ENCODE data around the gene MTF1. TPM values are rescaled to one million over a fixed set of nuclear protein-coding genes. Genes with fewer than 3 reads are reported as not detected.
A peak's percentile ranks its signal among the peaks of the same experiment; 100 is the strongest.

The MTF1 gene
- total RNA-seq, 5 donors from 2014 or later (not counting 1 experiment from before 2014, with no cell fraction given): 23.6 to 29.9 (median 24.9) TPM

- peak in 2 of 4 experiments; percentile 27 to 29 for ATAC-seq (replicated peaks in 1 of 4)
Measured at GRCh38 chr1:37851782-37852210, 7.6 kb downstream of the MTF1 start.

GRCh38 chr1:37851262-37851661 lies 8.1 kb downstream of the MTF1 start:
- no peaks in the 10 kb centered on the region for H3K9me3 ChIP-seq
- no peak overlapping the region for H3K4me3 Mint-ChIP-seq
- H3K27ac Mint-ChIP-seq: no peak overlapping the region
- H3K4me1 Mint-ChIP-seq: peaks cover 28 to 53% (median 50%) of the 10 kb centered on the region in 3 donors
- DNase-seq: no peak
- peaks cover 0 to 27% of the 10 kb centered on the region in 2 donors for H3K36me3 ChIP-seq (ENCODE audit: control insufficient read depth in 2 of 2, extremely low read depth in 1 of 2, insufficient read depth in 1 of 2, low read length in 1 of 2)
- H3K27ac ChIP-seq (ENCODE audit: low read length): peak overlapping the region; percentile 10
- peaks cover 6 to 26% of the 10 kb centered on the region in 2 experiments for H3K4me1 ChIP-seq (ENCODE audit: control insufficient read depth in 1 of 2, extremely low read depth in 1 of 2, insufficient read depth in 2 of 2, low read length in 2 of 2)
- peaks cover 25% of the 10 kb centered on the region for H3K36me3 Mint-ChIP-seq
- H3K27me3 ChIP-seq (replicated peaks in 1 of 2; ENCODE audit: control insufficient read depth in 2 of 2, extremely low read depth in 1 of 2, insufficient read depth in 2 of 2, low read length in 1 of 2): no peaks in the 10 kb centered on the region
- no peak overlapping the region for H3K4me3 ChIP-seq (ENCODE audit: control insufficient read depth in 1 of 2, extremely low read depth in 1 of 2, low read length in 1 of 2)
- POLR2A ChIA-PET: interaction anchor here (0.5 to 0.6 kb wide), 5 partner anchors 15 to 1109 kb away, joined by 4 to 6 read pairs (median 4); no protein-coding TSS in a partner anchor
- H3K9me3 Mint-ChIP-seq: no peaks in the 10 kb centered on the region
- no peaks in the 10 kb centered on the region for H3K27me3 Mint-ChIP-seq
- CTCF ChIA-PET: interaction anchor here (1.1 to 1.8 kb wide), 3 partner anchors 8 to 16 kb away, joined by 4 read pairs; partner anchors contain the start of gene MTF1 (in 1 of the 2)
- ATAC-seq (replicated peaks in 1 of 4): no peak

More at GRCh38 chr1:37851782-37852210, 7.6 kb downstream of the MTF1 start:
- DNase-seq: peak in 1 of 35 experiments; percentile 10
- H3K27ac ChIP-seq (ENCODE audit: low read length): no peak overlapping the region
- no peaks in the 10 kb centered on the region for H3K27me3 Mint-ChIP-seq
- no peaks in the 10 kb centered on the region for H3K9me3 ChIP-seq
- H3K4me3 Mint-ChIP-seq: no peak overlapping the region
- H3K4me1 ChIP-seq (ENCODE audit: control insufficient read depth in 1 of 2, extremely low read depth in 1 of 2, insufficient read depth in 2 of 2, low read length in 2 of 2): peaks cover 6 to 25% of the 10 kb centered on the region in 2 experiments
- WGBS (ENCODE audit: insufficient coverage): 58% methylated on average over 2 of the region's 2 CpGs
- H3K9me3 Mint-ChIP-seq: no peaks in the 10 kb centered on the region
- CTCF ChIA-PET: interaction anchor here in 1 of 2 donors (1.3 kb wide), 1 partner anchor 16 kb away, joined by 4 read pairs; no protein-coding TSS in a partner anchor
- H3K4me3 ChIP-seq (ENCODE audit: control insufficient read depth in 1 of 2, extremely low read depth in 1 of 2, low read length in 1 of 2): no peak overlapping the region
- H3K27ac Mint-ChIP-seq: no peak overlapping the region
- no peaks in the 10 kb centered on the region for H3K27me3 ChIP-seq (replicated peaks in 1 of 2; ENCODE audit: control insufficient read depth in 2 of 2, extremely low read depth in 1 of 2, insufficient read depth in 2 of 2, low read length in 1 of 2)
- H3K36me3 Mint-ChIP-seq: peaks cover 26% of the 10 kb centered on the region
- peaks cover 1 to 29% of the 10 kb centered on the region in 2 donors for H3K36me3 ChIP-seq (ENCODE audit: control insufficient read depth in 2 of 2, extremely low read depth in 1 of 2, insufficient read depth in 1 of 2, low read length in 1 of 2)
- POLR2A ChIA-PET: interaction anchor here (0.5 to 0.6 kb wide), 4 partner anchors 16 to 1108 kb away, joined by 4 to 6 read pairs (median 4); no protein-coding TSS in a partner anchor
- H3K4me1 Mint-ChIP-seq: peaks cover 22 to 50% (median 48%) of the 10 kb centered on the region in 3 donors

- Histone ChIP-seq H3K27ac (ENCODE audit: low read length) (no peak overlapping the region), H3K36me3 (ENCODE audit: control insufficient read depth in 2 of 2, extremely low read depth in 1 of 2, insufficient read depth in 1 of 2, low read length in 1 of 2) (peaks cover 0 to 27% of the 10 kb centered on the region in 2 donors), H3K4me3 (ENCODE audit: control insufficient read depth in 1 of 2, extremely low read depth in 1 of 2, low read length in 1 of 2) (no peak overlapping the region), H3K9me3 (no peaks in the 10 kb centered on the region), H3K27me3 (replicated peaks in 1 of 2; ENCODE audit: control insufficient read depth in 2 of 2, extremely low read depth in 1 of 2, insufficient read depth in 2 of 2, low read length in 1 of 2) (no peaks in the 10 kb centered on the region), H3K4me1 (ENCODE audit: control insufficient read depth in 1 of 2, extremely low read depth in 1 of 2, insufficient read depth in 2 of 2, low read length in 2 of 2) (peaks cover 6 to 20% of the 10 kb centered on the region in 2 experiments)
- POLR2A ChIA-PET: interaction anchor here (0.5 to 0.6 kb wide), 3 partner anchors 22 to 52 kb away, joined by 3 to 6 read pairs (median 5); no protein-coding TSS in a partner anchor
- Mint-ChIP-seq H3K27me3 (no peaks in the 10 kb centered on the region), H3K4me3 (no peak overlapping the region), H3K36me3 (peaks cover 25% of the 10 kb centered on the region), H3K27ac (no peak overlapping the region), H3K4me1 (peaks cover 29 to 59% (median 53%) of the 10 kb centered on the region in 3 donors), H3K9me3 (no peaks in the 10 kb centered on the region)
- DNase-seq (no peak), ATAC-seq (replicated peaks in 1 of 4) (no peak)
- CTCF ChIA-PET: interaction anchor here (0.6 to 1.8 kb wide), 5 partner anchors 9 to 1711 kb away, joined by 3 to 4 read pairs (median 4); partner anchors contain the start of gene MTF1 (in 1 of the 2)
- WGBS (ENCODE audit: insufficient coverage): no CpG with 5 or more reads among the region's 6 CpGs
Measured at GRCh38 chr1:37850352-37850955, 8.9 kb downstream of the MTF1 start.

GRCh38 chr1:37849480-37849879 lies 9.9 kb downstream of the MTF1 start:
- no peaks in the 10 kb centered on the region for H3K9me3 ChIP-seq
- no CpG with 5 or more reads among the region's 3 CpGs for WGBS (ENCODE audit: insufficient coverage)
- POLR2A ChIA-PET: no interaction called here

GRCh38 chr1:37846647-37847339 lies 12.6 kb downstream of the MTF1 start:
- Mint-ChIP-seq H3K9me3 (no peaks in the 10 kb centered on the region), H3K36me3 (peaks cover 20% of the 10 kb centered on the region), H3K27ac (peak overlapping the region; percentile 33 to 45), H3K4me1 (peaks cover 29 to 47% (median 40%) of the 10 kb centered on the region in 3 donors), H3K27me3 (no peaks in the 10 kb centered on the region), H3K4me3 (peak overlapping the region; percentile 25 to 53 (median 39))
- Histone ChIP-seq H3K4me3 (ENCODE audit: control insufficient read depth in 1 of 2, extremely low read depth in 1 of 2, low read length in 1 of 2) (no peak overlapping the region), H3K4me1 (ENCODE audit: control insufficient read depth in 1 of 2, extremely low read depth in 1 of 2, insufficient read depth in 2 of 2, low read length in 2 of 2) (peaks cover 6 to 11% of the 10 kb centered on the region in 2 experiments), H3K27ac (ENCODE audit: low read length) (no peak overlapping the region), H3K36me3 (ENCODE audit: control insufficient read depth in 2 of 2, extremely low read depth in 1 of 2, insufficient read depth in 1 of 2, low read length in 1 of 2) (peaks cover 0 to 21% of the 10 kb centered on the region in 2 donors), H3K9me3 (no peaks in the 10 kb centered on the region), H3K27me3 (replicated peaks in 1 of 2; ENCODE audit: control insufficient read depth in 2 of 2, extremely low read depth in 1 of 2, insufficient read depth in 2 of 2, low read length in 1 of 2) (no peaks in the 10 kb centered on the region)
- DNase-seq (no peak), ATAC-seq (replicated peaks in 1 of 4) (no peak)
- ChIA-PET CTCF (interaction anchor here in 1 of 2 donors (0.6 kb wide), 1 partner anchor 15 kb away, joined by 5 read pairs; no protein-coding TSS in a partner anchor), POLR2A (interaction anchor here (0.6 kb wide), 2 partner anchors 349 to 927 kb away, joined by 3 to 6 read pairs; no protein-coding TSS in a partner anchor)
- WGBS (ENCODE audit: insufficient coverage): 47% methylated on average over 3 of the region's 4 CpGs

More at GRCh38 chr1:37849480-37849879, 9.9 kb downstream of the MTF1 start:
- DNase-seq (no peak), ATAC-seq (replicated peaks in 1 of 4) (no peak)
- H3K27ac ChIP-seq (ENCODE audit: low read length): no peak overlapping the region
- H3K9me3 Mint-ChIP-seq: no peaks in the 10 kb centered on the region
- H3K4me3 Mint-ChIP-seq: no peak overlapping the region
- H3K4me1 ChIP-seq (ENCODE audit: control insufficient read depth in 1 of 2, extremely low read depth in 1 of 2, insufficient read depth in 2 of 2, low read length in 2 of 2): peaks cover 6 to 17% of the 10 kb centered on the region in 2 experiments
- CTCF ChIA-PET: interaction anchor here in 1 of 2 donors (1.8 kb wide), 1 partner anchor 10 kb away, joined by 4 read pairs; the partner anchor contains the start of gene MTF1
- H3K36me3 ChIP-seq (ENCODE audit: control insufficient read depth in 2 of 2, extremely low read depth in 1 of 2, insufficient read depth in 1 of 2, low read length in 1 of 2): peaks cover 0 to 23% of the 10 kb centered on the region in 2 donors
- H3K36me3 Mint-ChIP-seq: peaks cover 24% of the 10 kb centered on the region
- no peak overlapping the region for H3K4me3 ChIP-seq (ENCODE audit: control insufficient read depth in 1 of 2, extremely low read depth in 1 of 2, low read length in 1 of 2)
- no peaks in the 10 kb centered on the region for H3K27me3 ChIP-seq (replicated peaks in 1 of 2; ENCODE audit: control insufficient read depth in 2 of 2, extremely low read depth in 1 of 2, insufficient read depth in 2 of 2, low read length in 1 of 2)
- peaks cover 26 to 57% (median 54%) of the 10 kb centered on the region in 3 donors for H3K4me1 Mint-ChIP-seq
- H3K27me3 Mint-ChIP-seq: no peaks in the 10 kb centered on the region
- H3K27ac Mint-ChIP-seq: no peak overlapping the region

GRCh38 chr1:37845786-37846185 lies 13.6 kb downstream of the MTF1 start:
- POLR2A ChIA-PET: no interaction called here
- CTCF ChIA-PET: interaction anchor here in 1 of 2 donors (0.7 kb wide), 1 partner anchor 243 kb away, joined by 6 read pairs; no protein-coding TSS in a partner anchor
- Mint-ChIP-seq H3K4me1 (peaks cover 29 to 47% (median 40%) of the 10 kb centered on the region in 3 donors), H3K27me3 (no peaks in the 10 kb centered on the region), H3K4me3 (peak overlapping the region in 1 of 3 donors; percentile 53), H3K36me3 (peaks cover 20% of the 10 kb centered on the region), H3K9me3 (no peaks in the 10 kb centered on the region), H3K27ac (no peak overlapping the region)
- H3K4me1 ChIP-seq (ENCODE audit: control insufficient read depth in 1 of 2, extremely low read depth in 1 of 2, insufficient read depth in 2 of 2, low read length in 2 of 2): peaks cover 0 to 10% of the 10 kb centered on the region in 2 experiments
- no CpG with 5 or more reads among the region's 3 CpGs for WGBS (ENCODE audit: insufficient coverage)
- DNase-seq (no peak), ATAC-seq (replicated peaks in 1 of 4) (no peak)
- peaks cover 0 to 19% of the 10 kb centered on the region in 2 donors for H3K36me3 ChIP-seq (ENCODE audit: control insufficient read depth in 2 of 2, extremely low read depth in 1 of 2, insufficient read depth in 1 of 2, low read length in 1 of 2)
- no peak overlapping the region for H3K27ac ChIP-seq (ENCODE audit: low read length)
- no peak overlapping the region for H3K4me3 ChIP-seq (ENCODE audit: control insufficient read depth in 1 of 2, extremely low read depth in 1 of 2, low read length in 1 of 2)
- no peaks in the 10 kb centered on the region for H3K27me3 ChIP-seq (replicated peaks in 1 of 2; ENCODE audit: control insufficient read depth in 2 of 2, extremely low read depth in 1 of 2, insufficient read depth in 2 of 2, low read length in 1 of 2)
- H3K9me3 ChIP-seq: no peaks in the 10 kb centered on the region

All from T-cell (primary cell).